ENCODE measurements around the gene FCHSD2. TPM values are rescaled to one million over a fixed set of nuclear protein-coding genes. Genes with fewer than 3 reads are reported as not detected.
A peak's percentile ranks its signal among the peaks of the same experiment; 100 is the strongest.

Gene FCHSD2
- total and polyA plus RNA-seq, 4 donors: 7.6 to 18.7 (median 9.9) TPM

DNA sequence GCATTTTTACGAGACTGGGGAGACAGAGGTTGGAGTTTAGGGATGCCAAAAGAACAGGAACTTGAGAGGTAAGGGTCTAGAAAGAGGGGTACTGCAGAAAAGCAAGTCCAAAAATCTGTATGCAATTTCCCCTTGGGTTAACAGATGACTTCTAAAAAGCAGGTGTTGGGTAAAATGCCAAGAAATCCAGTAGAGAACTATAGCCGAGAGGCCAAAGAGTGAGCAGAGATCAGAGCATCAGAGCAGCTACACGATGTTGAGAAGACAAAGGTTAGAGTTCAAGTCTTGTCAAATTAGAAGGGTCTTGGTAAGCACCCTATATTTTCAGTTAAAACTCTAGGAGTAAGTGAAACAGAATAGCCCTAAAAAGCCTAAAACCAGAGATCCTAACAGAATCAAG is 145.2 kb downstream of the FCHSD2 start:
- peaks cover 0 to 6% (median under 1%) of the 10 kb centered on the region in 4 donors for H3K36me3 ChIP-seq (ENCODE audit: control insufficient read depth in 4 of 4, insufficient read depth in 3 of 4, low read depth in 1 of 4, low read length in 3 of 4)
- no peak overlapping the region for H3K4me3 ChIP-seq (ENCODE audit: low read depth in 1 of 3, low read length in 3 of 3)
- no peaks in the 10 kb centered on the region for H3K27me3 ChIP-seq (ENCODE audit: control insufficient read depth in 4 of 4, insufficient read depth in 4 of 4, low read length in 3 of 4)
- TF ChIP-seq, protein P1, sequence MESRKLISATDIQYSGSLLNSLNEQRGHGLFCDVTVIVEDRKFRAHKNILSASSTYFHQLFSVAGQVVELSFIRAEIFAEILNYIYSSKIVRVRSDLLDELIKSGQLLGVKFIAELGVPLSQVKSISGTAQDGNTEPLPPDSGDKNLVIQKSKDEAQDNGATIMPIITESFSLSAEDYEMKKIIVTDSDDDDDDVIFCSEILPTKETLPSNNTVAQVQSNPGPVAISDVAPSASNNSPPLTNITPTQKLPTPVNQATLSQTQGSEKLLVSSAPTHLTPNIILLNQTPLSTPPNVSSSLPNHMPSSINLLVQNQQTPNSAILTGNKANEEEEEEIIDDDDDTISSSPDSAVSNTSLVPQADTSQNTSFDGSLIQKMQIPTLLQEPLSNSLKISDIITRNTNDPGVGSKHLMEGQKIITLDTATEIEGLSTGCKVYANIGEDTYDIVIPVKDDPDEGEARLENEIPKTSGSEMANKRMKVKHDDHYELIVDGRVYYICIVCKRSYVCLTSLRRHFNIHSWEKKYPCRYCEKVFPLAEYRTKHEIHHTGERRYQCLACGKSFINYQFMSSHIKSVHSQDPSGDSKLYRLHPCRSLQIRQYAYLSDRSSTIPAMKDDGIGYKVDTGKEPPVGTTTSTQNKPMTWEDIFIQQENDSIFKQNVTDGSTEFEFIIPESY (IDR thresholded peaks at IDR 0.05): no peak
- TF ChIP-seq HNF4A (conservative IDR thresholded peaks at IDR 0.05): peak; percentile 33 to 55
- DNase-seq (ENCODE audit: low spot score): no peak
- H3K27ac ChIP-seq (ENCODE audit: low read depth in 1 of 2, low read length in 2 of 2): no peak overlapping the region
- WGBS: 44% methylated on average over 3 of the region's 3 CpGs
- H3K9me3 ChIP-seq (ENCODE audit: control insufficient read depth in 4 of 4, low read length in 3 of 4): no peaks in the 10 kb centered on the region
- peaks cover 0 to 6% (median 2%) of the 10 kb centered on the region in 4 donors for H3K4me1 ChIP-seq (ENCODE audit: control insufficient read depth in 4 of 4, insufficient read depth in 4 of 4, low read length in 3 of 4)
- no peak overlapping the region for H3K9ac ChIP-seq (ENCODE audit: low read depth in 1 of 2, low read length in 2 of 2)

DNA sequence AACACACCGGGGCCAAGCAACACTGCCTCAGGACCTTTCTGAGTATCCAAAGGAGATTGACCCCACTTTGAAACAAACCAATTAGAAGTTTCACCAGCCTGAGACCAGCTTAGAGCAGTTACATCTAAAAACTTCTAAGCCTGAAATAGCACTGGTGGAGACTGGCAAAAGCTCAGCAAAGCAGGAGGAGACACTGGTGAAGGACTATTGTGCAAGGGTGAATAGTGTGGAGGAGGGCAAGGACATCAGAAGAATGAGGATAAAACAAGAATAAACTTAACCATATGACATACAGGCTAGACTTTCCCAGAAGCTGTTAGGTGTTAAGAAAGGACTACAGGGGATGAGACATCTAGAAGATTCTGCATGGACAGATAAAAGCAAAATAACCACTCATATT is 152.4 kb downstream of the FCHSD2 start:
- Histone ChIP-seq H3K36me3 (ENCODE audit: control insufficient read depth in 4 of 4, insufficient read depth in 3 of 4, low read depth in 1 of 4, low read length in 3 of 4) (peaks cover 0 to 7% (median 5%) of the 10 kb centered on the region in 4 donors), H3K9me3 (ENCODE audit: control insufficient read depth in 4 of 4, low read length in 3 of 4) (no peaks in the 10 kb centered on the region), H3K4me3 (ENCODE audit: low read depth in 1 of 3, low read length in 3 of 3) (no peak overlapping the region), H3K4me1 (ENCODE audit: control insufficient read depth in 4 of 4, insufficient read depth in 4 of 4, low read length in 3 of 4) (peaks cover 0 to 5% (median 0%) of the 10 kb centered on the region in 4 donors), H3K9ac (ENCODE audit: low read depth in 1 of 2, low read length in 2 of 2) (no peak overlapping the region), H3K27me3 (ENCODE audit: control insufficient read depth in 4 of 4, insufficient read depth in 4 of 4, low read length in 3 of 4) (no peaks in the 10 kb centered on the region), H3K27ac (ENCODE audit: low read depth in 1 of 2, low read length in 2 of 2) (no peak overlapping the region)
- no peak for TF ChIP-seq GABPA (IDR thresholded peaks at IDR 0.05 in 1 of 2, conservative IDR thresholded peaks at IDR 0.05 in 1 of 2)
- TF ChIP-seq HNF4G (IDR thresholded peaks at IDR 0.05): no peak
- TF ChIP-seq YY1 (IDR thresholded peaks at IDR 0.05): no peak
- TF ChIP-seq FOXA2 (IDR thresholded peaks at IDR 0.05): no peak
- TF ChIP-seq, protein P2, sequence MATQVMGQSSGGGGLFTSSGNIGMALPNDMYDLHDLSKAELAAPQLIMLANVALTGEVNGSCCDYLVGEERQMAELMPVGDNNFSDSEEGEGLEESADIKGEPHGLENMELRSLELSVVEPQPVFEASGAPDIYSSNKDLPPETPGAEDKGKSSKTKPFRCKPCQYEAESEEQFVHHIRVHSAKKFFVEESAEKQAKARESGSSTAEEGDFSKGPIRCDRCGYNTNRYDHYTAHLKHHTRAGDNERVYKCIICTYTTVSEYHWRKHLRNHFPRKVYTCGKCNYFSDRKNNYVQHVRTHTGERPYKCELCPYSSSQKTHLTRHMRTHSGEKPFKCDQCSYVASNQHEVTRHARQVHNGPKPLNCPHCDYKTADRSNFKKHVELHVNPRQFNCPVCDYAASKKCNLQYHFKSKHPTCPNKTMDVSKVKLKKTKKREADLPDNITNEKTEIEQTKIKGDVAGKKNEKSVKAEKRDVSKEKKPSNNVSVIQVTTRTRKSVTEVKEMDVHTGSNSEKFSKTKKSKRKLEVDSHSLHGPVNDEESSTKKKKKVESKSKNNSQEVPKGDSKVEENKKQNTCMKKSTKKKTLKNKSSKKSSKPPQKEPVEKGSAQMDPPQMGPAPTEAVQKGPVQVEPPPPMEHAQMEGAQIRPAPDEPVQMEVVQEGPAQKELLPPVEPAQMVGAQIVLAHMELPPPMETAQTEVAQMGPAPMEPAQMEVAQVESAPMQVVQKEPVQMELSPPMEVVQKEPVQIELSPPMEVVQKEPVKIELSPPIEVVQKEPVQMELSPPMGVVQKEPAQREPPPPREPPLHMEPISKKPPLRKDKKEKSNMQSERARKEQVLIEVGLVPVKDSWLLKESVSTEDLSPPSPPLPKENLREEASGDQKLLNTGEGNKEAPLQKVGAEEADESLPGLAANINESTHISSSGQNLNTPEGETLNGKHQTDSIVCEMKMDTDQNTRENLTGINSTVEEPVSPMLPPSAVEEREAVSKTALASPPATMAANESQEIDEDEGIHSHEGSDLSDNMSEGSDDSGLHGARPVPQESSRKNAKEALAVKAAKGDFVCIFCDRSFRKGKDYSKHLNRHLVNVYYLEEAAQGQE (IDR thresholded peaks at IDR 0.05): no peak
- DNase-seq (ENCODE audit: low spot score): no peak
- WGBS: 94% methylated on average over 1 of the region's 1 CpG

DNA sequence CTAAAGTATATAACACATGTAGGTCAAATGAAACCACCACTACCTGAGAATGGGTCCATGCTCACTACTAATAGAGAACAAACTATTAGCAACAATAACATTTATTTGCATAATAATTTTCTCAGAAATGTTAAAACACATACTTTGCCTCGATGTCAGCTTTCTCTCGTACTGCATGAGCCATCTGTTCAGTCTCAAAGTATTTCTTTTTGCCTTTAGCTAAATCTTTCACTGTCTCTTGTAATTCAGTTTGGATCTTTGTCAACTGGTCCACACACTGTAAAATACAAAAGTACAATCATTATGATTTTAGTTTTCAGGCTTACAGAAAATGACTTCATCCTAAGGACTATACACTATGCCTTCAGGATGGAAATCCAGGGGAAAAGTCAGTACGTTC is 153.3 kb downstream of the FCHSD2 start:
- Histone ChIP-seq H3K27me3 (ENCODE audit: control insufficient read depth in 4 of 4, insufficient read depth in 4 of 4, low read length in 3 of 4) (no peaks in the 10 kb centered on the region), H3K27ac (ENCODE audit: low read depth in 1 of 2, low read length in 2 of 2) (no peak overlapping the region), H3K4me3 (ENCODE audit: low read depth in 1 of 3, low read length in 3 of 3) (no peak overlapping the region), H3K9ac (ENCODE audit: low read depth in 1 of 2, low read length in 2 of 2) (no peak overlapping the region), H3K4me1 (ENCODE audit: control insufficient read depth in 4 of 4, insufficient read depth in 4 of 4, low read length in 3 of 4) (peaks cover 0 to 5% (median 0%) of the 10 kb centered on the region in 4 donors), H3K36me3 (ENCODE audit: control insufficient read depth in 4 of 4, insufficient read depth in 3 of 4, low read depth in 1 of 4, low read length in 3 of 4) (peaks cover 2 to 8% (median 7%) of the 10 kb centered on the region in 4 donors), H3K9me3 (ENCODE audit: control insufficient read depth in 4 of 4, low read length in 3 of 4) (no peaks in the 10 kb centered on the region)
- WGBS: 90% methylated on average over 3 of the region's 3 CpGs
- TF ChIP-seq, protein P3, sequence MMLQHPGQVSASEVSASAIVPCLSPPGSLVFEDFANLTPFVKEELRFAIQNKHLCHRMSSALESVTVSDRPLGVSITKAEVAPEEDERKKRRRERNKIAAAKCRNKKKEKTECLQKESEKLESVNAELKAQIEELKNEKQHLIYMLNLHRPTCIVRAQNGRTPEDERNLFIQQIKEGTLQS (IDR thresholded peaks at IDR 0.05): no peak
- no peak for TF ChIP-seq NR2F2 (IDR thresholded peaks at IDR 0.05)
- DNase-seq (ENCODE audit: low spot score): no peak

Data from liver (tissue), 9 donors.